Tibial nerve (tissue), 4 donors: ENCODE data around the gene BCL7C.
"Not testable (repeated sequence)": the region's sequence is repeated elsewhere in the genome, so short reads cannot be mapped to it uniquely, and the experiment has no call there.

Experiments used
- EP300 ChIP-seq, 2 donors: sonication (generic); formaldehyde crosslinking; IDR thresholded peaks; one replicate each; pipeline ENCODE4 v1.6.1; 2017; ENCODE audit warnings: antibody characterized with exemption in 2 of 2, mild to moderate bottlenecking in 1 of 2
- TF ChIP-seq, protein P1 (sequence below), 5 experiments: fragments of 200-600 bp in 3 of 5; fragments of 450-650 bp in 2 of 5; sonication (generic) in 3 of 5; IDR thresholded peaks; one replicate each; pipeline ENCODE4 v1.5.1; 2016 to 2019; ENCODE audit warnings: antibody characterized with exemption in 5 of 5, mild to moderate bottlenecking in 3 of 5, moderate library complexity in 2 of 5

DNA sequence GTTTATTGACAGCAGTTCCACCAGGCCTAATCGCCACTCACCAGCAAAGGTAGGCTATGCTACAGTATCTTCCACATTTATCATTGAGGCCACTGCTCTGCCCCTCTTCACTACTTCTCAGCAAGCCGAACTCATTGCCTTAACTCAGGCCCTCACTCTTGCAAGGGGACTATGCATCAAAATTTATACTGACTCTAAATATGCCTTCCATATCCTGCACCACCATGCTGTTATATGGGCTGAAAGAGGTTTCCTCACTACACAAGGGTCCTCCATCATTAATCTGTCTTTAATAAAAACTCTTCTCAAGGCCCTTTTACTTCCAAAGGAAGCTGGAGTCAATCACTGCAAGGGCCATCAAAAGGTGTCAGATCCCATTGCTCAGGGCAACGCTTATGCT is 30.7 kb downstream of the BCL7C start:
- TF ChIP-seq, protein P1, sequence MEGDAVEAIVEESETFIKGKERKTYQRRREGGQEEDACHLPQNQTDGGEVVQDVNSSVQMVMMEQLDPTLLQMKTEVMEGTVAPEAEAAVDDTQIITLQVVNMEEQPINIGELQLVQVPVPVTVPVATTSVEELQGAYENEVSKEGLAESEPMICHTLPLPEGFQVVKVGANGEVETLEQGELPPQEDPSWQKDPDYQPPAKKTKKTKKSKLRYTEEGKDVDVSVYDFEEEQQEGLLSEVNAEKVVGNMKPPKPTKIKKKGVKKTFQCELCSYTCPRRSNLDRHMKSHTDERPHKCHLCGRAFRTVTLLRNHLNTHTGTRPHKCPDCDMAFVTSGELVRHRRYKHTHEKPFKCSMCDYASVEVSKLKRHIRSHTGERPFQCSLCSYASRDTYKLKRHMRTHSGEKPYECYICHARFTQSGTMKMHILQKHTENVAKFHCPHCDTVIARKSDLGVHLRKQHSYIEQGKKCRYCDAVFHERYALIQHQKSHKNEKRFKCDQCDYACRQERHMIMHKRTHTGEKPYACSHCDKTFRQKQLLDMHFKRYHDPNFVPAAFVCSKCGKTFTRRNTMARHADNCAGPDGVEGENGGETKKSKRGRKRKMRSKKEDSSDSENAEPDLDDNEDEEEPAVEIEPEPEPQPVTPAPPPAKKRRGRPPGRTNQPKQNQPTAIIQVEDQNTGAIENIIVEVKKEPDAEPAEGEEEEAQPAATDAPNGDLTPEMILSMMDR (IDR thresholded peaks at IDR 0.05): not testable (repeated sequence)
- not testable (repeated sequence) for TF ChIP-seq EP300 (IDR thresholded peaks at IDR 0.05)
